Stimulated activated CD4-positive, alpha-beta T cell treated with anti-CD3 and anti-CD28 coated beads, Interleukin-12 subunit alpha, Interleukin-12 subunit beta, amount 100 ng/mL, for 48 hours (primary cell): ENCODE measurements around the gene DAPK3.
"Not testable (repeated sequence)": the region's sequence is repeated elsewhere in the genome, so short reads cannot be mapped to it uniquely, and the experiment has no call there.

Experiments
- DNase-seq, 3 donors: peaks; one replicate each; pipeline ENCODE4 v3.0.0-alpha.2; 2020; ENCODE audit warnings: low read depth in 2 of 3, low spot score in 1 of 3

Gene DAPK3

GRCh38 chr19:4005436-4005835 lies 34.5 kb upstream of the DAPK3 start:
- DNase-seq, result not testable (repeated sequence)

GRCh38 chr19:4000798-4001197 lies 29.9 kb upstream of the DAPK3 start:
- not testable (repeated sequence) for DNase-seq

GRCh38 chr19:3998667-3999412 lies 27.9 kb upstream of the DAPK3 start:
- not testable (repeated sequence) for DNase-seq

GRCh38 chr19:3995607-3996006 lies 24.7 kb upstream of the DAPK3 start:
- DNase-seq, result no peak

- DNase-seq, result no peak
These were observed 19.9 kb upstream of the DAPK3 start for GRCh38 chr19:3990815-3991117.

GRCh38 chr19:3987619-3988371 lies 16.9 kb upstream of the DAPK3 start:
- DNase-seq, result peak; percentile 81 to 84 (median 83)

- DNase-seq, result no peak
These were observed 15.6 kb upstream of the DAPK3 start for GRCh38 chr19:3986260-3987041.

- DNase-seq, result no peak
These were observed 14.9 kb upstream of the DAPK3 start for GRCh38 chr19:3985643-3986259.

- DNase-seq, result peak; percentile 83 to 89 (median 84)
These were observed 14.2 kb upstream of the DAPK3 start, which contains the start of gene EEF2 for GRCh38 chr19:3984908-3985642. EEF2 (minus strand) TSS chr19:3985463; CDS start chr19:3985380, 83 bp downstream.

GRCh38 chr19:3984584-3984907 lies 13.6 kb upstream of the DAPK3 start:
- DNase-seq, result no peak

- DNase-seq, result no peak
These were observed 13.2 kb upstream of the DAPK3 start for GRCh38 chr19:3983936-3984583.

GRCh38 chr19:3983542-3983914 lies 12.6 kb upstream of the DAPK3 start:
- no peak for DNase-seq

GRCh38 chr19:3982701-3983541 lies 12.0 kb upstream of the DAPK3 start:
- no peak for DNase-seq

GRCh38 chr19:3981736-3982681 lies 11.1 kb upstream of the DAPK3 start:
- no peak for DNase-seq

- no peak for DNase-seq
These were observed 10.5 kb upstream of the DAPK3 start for GRCh38 chr19:3981373-3981735.

- no peak for DNase-seq
These were observed 9.7 kb upstream of the DAPK3 start for GRCh38 chr19:3980353-3981251.

GRCh38 chr19:3979674-3980352 lies 8.9 kb upstream of the DAPK3 start:
- DNase-seq, result no peak
